Astrocyte (in vitro differentiated cells and primary cell): ENCODE measurements around the gene MASP1. TPM values are rescaled to one million over a fixed set of nuclear protein-coding genes. Genes with fewer than 3 reads are reported as not detected.
"Not testable (repeated sequence)": the region's sequence is repeated elsewhere in the genome, so short reads cannot be mapped to it uniquely, and the experiment has no call there.

Experiments used
- DNase-seq: peaks from one replicate; pipeline ENCODE4 v3.0.0-alpha.2; 2010; ENCODE audit warnings: low read depth
- FAIRE-seq: peaks from 2 replicates; lab custom pipeline; 2011; peaks lifted over from hg19 to GRCh38; lab: Jason Lieb, UNC
- H2AFZ ChIP-seq: 2 replicates; pipeline ENCODE4 v1.6.0; 2012; ENCODE audit warnings: low read depth, low read length, inconsistent platforms
- H3K27ac ChIP-seq: 2 replicates; pipeline ENCODE4 v1.5.1; 2011; ENCODE audit warnings: low read depth, low read length, inconsistent platforms
- H3K27me3 ChIP-seq: 2 replicates; pipeline ENCODE4 v1.6.0; 2011; ENCODE audit warnings: low read length, inconsistent platforms; ENCODE audit not compliant: insufficient read depth
- H3K36me3 ChIP-seq: 2 replicates; pipeline ENCODE4 v1.5.1; 2011; ENCODE audit warnings: low read length, inconsistent platforms; ENCODE audit not compliant: insufficient read depth
- H3K4me1 ChIP-seq: 2 replicates; pipeline ENCODE4 v1.5.1; 2011; ENCODE audit warnings: low read length, inconsistent platforms; ENCODE audit not compliant: insufficient read depth
- H3K4me2 ChIP-seq: 2 replicates; pipeline ENCODE4 v1.6.0; 2012; ENCODE audit warnings: low read length, inconsistent platforms
- H3K4me3 ChIP-seq: 2 replicates; pipeline ENCODE4 v1.5.1; 2011; ENCODE audit warnings: low read depth, mild to moderate bottlenecking, low read length, inconsistent platforms; ENCODE audit not compliant: insufficient read depth
- H3K79me2 ChIP-seq: 2 replicates; pipeline ENCODE4 v1.6.0; 2012; ENCODE audit warnings: mild to moderate bottlenecking, low read length, inconsistent platforms; ENCODE audit not compliant: insufficient read depth
- H3K9ac ChIP-seq: 2 replicates; pipeline ENCODE4 v1.6.0; 2012; ENCODE audit warnings: mild to moderate bottlenecking, low read length, inconsistent platforms
- H3K9me3 ChIP-seq: 2 replicates; pipeline ENCODE4 v1.5.1; 2012; ENCODE audit warnings: low read depth, mild to moderate bottlenecking, low read length, inconsistent platforms; ENCODE audit not compliant: insufficient read depth
- H4K20me1 ChIP-seq: 2 replicates; pipeline ENCODE4 v1.6.0; 2012; ENCODE audit warnings: low read length, inconsistent platforms; ENCODE audit not compliant: insufficient read depth
- H3K27ac Mint-ChIP-seq: one replicate; pipeline ENCODE4 v1.8.0; 2021; ENCODE audit warnings: mild to moderate bottlenecking, mixed read lengths; ENCODE audit not compliant: unreplicated experiment
- H3K27me3 Mint-ChIP-seq: one replicate; pipeline ENCODE4 v1.8.0; 2021; ENCODE audit warnings: low read depth, mixed read lengths; ENCODE audit not compliant: unreplicated experiment
- H3K36me3 Mint-ChIP-seq: one replicate; pipeline ENCODE4 v1.8.0; 2021; ENCODE audit warnings: low read depth, mixed read lengths; ENCODE audit not compliant: unreplicated experiment
- H3K4me1 Mint-ChIP-seq: one replicate; pipeline ENCODE4 v1.8.0; 2021; ENCODE audit warnings: low read depth, mixed read lengths; ENCODE audit not compliant: unreplicated experiment
- H3K4me3 Mint-ChIP-seq: one replicate; pipeline ENCODE4 v1.8.0; 2021; ENCODE audit warnings: mild to moderate bottlenecking, moderate library complexity, mixed read lengths; ENCODE audit not compliant: unreplicated experiment
- H3K9me3 Mint-ChIP-seq: one replicate; pipeline ENCODE4 v1.8.0; 2021; ENCODE audit warnings: mild to moderate bottlenecking, mixed read lengths; ENCODE audit not compliant: unreplicated experiment
- CTCF ChIP-seq: IDR thresholded peaks from 2 replicates; pipeline ENCODE4 v1.5.1; 2011; ENCODE audit warnings: low read depth, mild to moderate bottlenecking, inconsistent platforms, low read length, moderate library complexity; ENCODE audit not compliant: insufficient read depth
- EZH2 ChIP-seq: IDR thresholded peaks from 2 replicates; pipeline ENCODE4 v1.6.1; 2012; ENCODE audit warnings: mild to moderate bottlenecking, low read length, inconsistent platforms; ENCODE audit not compliant: insufficient read depth
- total RNA-seq: library from RNA; stranded (reverse); gene quantifications from 2 replicates; pipeline ENCODE4 v1.2.1, GENCODE V29; 2021

Gene MASP1
- total RNA-seq, 1 donor from 2014 or later: 0.79 TPM

- TF ChIP-seq CTCF (no peak), EZH2 (no peak)
- Histone ChIP-seq H3K27me3 (peaks cover 2% of the 10 kb centered on the region), H3K4me2 (peak overlapping the region; percentile 16), H3K27ac (peak overlapping the region; percentile 14), H3K9ac (no peak overlapping the region), H4K20me1 (no peaks in the 10 kb centered on the region), H3K36me3 (no peaks in the 10 kb centered on the region), H3K79me2 (no peaks in the 10 kb centered on the region), H2AFZ (no peak overlapping the region), H3K9me3 (peaks cover 9% of the 10 kb centered on the region), H3K4me3 (no peak overlapping the region), H3K4me1 (peaks cover 19% of the 10 kb centered on the region)
- no peak overlapping the region for H3K27ac Mint-ChIP-seq
- no peak overlapping the region for H3K4me3 Mint-ChIP-seq
- H3K27me3 Mint-ChIP-seq: peaks cover 16% of the 10 kb centered on the region
- peak; percentile 29 for DNase-seq
- H3K36me3 Mint-ChIP-seq: peaks cover 2% of the 10 kb centered on the region
- FAIRE-seq: peak; percentile 45
- peaks cover 9% of the 10 kb centered on the region for H3K4me1 Mint-ChIP-seq
- H3K9me3 Mint-ChIP-seq: peaks cover 16% of the 10 kb centered on the region
These were observed 83.9 kb downstream of the MASP1 start for GRCh38 chr3:187207624-187208023.

GRCh38 chr3:187207062-187207461, 84.5 kb downstream of the MASP1 start:
- Histone ChIP-seq H3K9ac (no peak overlapping the region), H4K20me1 (no peaks in the 10 kb centered on the region), H3K79me2 (no peaks in the 10 kb centered on the region), H2AFZ (no peak overlapping the region), H3K4me3 (no peak overlapping the region), H3K36me3 (no peaks in the 10 kb centered on the region), H3K4me1 (peaks cover 16% of the 10 kb centered on the region), H3K4me2 (no peak overlapping the region), H3K27me3 (peaks cover 5% of the 10 kb centered on the region), H3K27ac (no peak overlapping the region), H3K9me3 (peaks cover 9% of the 10 kb centered on the region)
- no peak overlapping the region for H3K4me3 Mint-ChIP-seq
- DNase-seq (no peak), FAIRE-seq (no peak)
- peaks cover 7% of the 10 kb centered on the region for H3K4me1 Mint-ChIP-seq
- H3K9me3 Mint-ChIP-seq: peaks cover 14% of the 10 kb centered on the region
- no peak for TF ChIP-seq EZH2
- TF ChIP-seq CTCF: no peak
- H3K27ac Mint-ChIP-seq: no peak overlapping the region
- H3K27me3 Mint-ChIP-seq: peaks cover 21% of the 10 kb centered on the region
- peaks cover 2% of the 10 kb centered on the region for H3K36me3 Mint-ChIP-seq

GRCh38 chr3:187205683-187206082, 85.9 kb downstream of the MASP1 start:
- FAIRE-seq (no peak), DNase-seq (no peak)
- peaks cover 2% of the 10 kb centered on the region for H3K36me3 Mint-ChIP-seq
- peaks cover 3% of the 10 kb centered on the region for H3K4me1 Mint-ChIP-seq
- no peak overlapping the region for H3K4me3 Mint-ChIP-seq
- Histone ChIP-seq H3K4me3 (no peak overlapping the region), H2AFZ (no peak overlapping the region), H4K20me1 (no peaks in the 10 kb centered on the region), H3K27ac (no peak overlapping the region), H3K9ac (no peak overlapping the region), H3K27me3 (peaks cover 5% of the 10 kb centered on the region), H3K79me2 (no peaks in the 10 kb centered on the region), H3K4me2 (no peak overlapping the region), H3K4me1 (peaks cover 6% of the 10 kb centered on the region), H3K9me3 (peaks cover 9% of the 10 kb centered on the region), H3K36me3 (no peaks in the 10 kb centered on the region)
- no peak overlapping the region for H3K27ac Mint-ChIP-seq
- peaks cover 11% of the 10 kb centered on the region for H3K9me3 Mint-ChIP-seq
- TF ChIP-seq EZH2: no peak
- TF ChIP-seq CTCF: no peak
- H3K27me3 Mint-ChIP-seq: peaks cover 28% of the 10 kb centered on the region

- not testable (repeated sequence) for H2AFZ ChIP-seq, H3K79me2 ChIP-seq, H3K9me3 ChIP-seq, DNase-seq, FAIRE-seq, H4K20me1 ChIP-seq, H3K36me3 ChIP-seq, H3K27ac Mint-ChIP-seq, H3K36me3 Mint-ChIP-seq, H3K4me3 Mint-ChIP-seq, H3K4me3 ChIP-seq, H3K9me3 Mint-ChIP-seq, H3K4me1 ChIP-seq, H3K4me2 ChIP-seq, H3K9ac ChIP-seq, H3K4me1 Mint-ChIP-seq, H3K27ac ChIP-seq
- peaks cover 28% of the 10 kb centered on the region for H3K27me3 Mint-ChIP-seq
- H3K27me3 ChIP-seq: peaks cover 13% of the 10 kb centered on the region
These were observed 92.0 kb downstream of the MASP1 start for GRCh38 chr3:187199463-187200050.
